ENCODE data around the gene CGGBP1.

DNA sequence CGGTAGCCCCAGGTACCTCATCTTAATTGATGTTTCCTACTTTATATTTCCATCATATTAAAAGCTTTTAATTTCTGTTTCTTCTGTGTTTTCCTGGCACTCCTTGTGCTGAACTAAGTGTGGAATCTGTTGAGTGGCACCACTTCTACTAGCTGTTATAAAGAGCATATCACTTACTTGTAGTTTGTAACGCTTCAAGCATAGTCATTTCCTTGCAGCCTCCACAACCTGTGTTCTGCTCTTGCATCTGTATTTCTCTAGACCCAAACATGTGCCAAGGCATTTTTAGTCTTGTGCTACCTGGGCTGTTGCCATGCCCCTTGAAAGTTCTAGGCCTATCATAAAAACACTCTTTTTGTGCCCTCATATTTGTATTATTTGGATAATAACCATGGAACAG is 16.3 kb upstream of the CGGBP1 start:
- TF ChIP-seq, protein P1, sequence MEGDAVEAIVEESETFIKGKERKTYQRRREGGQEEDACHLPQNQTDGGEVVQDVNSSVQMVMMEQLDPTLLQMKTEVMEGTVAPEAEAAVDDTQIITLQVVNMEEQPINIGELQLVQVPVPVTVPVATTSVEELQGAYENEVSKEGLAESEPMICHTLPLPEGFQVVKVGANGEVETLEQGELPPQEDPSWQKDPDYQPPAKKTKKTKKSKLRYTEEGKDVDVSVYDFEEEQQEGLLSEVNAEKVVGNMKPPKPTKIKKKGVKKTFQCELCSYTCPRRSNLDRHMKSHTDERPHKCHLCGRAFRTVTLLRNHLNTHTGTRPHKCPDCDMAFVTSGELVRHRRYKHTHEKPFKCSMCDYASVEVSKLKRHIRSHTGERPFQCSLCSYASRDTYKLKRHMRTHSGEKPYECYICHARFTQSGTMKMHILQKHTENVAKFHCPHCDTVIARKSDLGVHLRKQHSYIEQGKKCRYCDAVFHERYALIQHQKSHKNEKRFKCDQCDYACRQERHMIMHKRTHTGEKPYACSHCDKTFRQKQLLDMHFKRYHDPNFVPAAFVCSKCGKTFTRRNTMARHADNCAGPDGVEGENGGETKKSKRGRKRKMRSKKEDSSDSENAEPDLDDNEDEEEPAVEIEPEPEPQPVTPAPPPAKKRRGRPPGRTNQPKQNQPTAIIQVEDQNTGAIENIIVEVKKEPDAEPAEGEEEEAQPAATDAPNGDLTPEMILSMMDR (IDR thresholded peaks at IDR 0.05): no peak
- no peak for TF ChIP-seq EZH2 (IDR thresholded peaks at IDR 0.05; ENCODE audit: borderline replicate concordance, insufficient read depth, low read depth, low read length, poor library complexity, severe bottlenecking)
